ENCODE results near the gene PGLYRP2. TPM values are rescaled to one million over a fixed set of nuclear protein-coding genes. Genes with fewer than 3 reads are reported as not detected.

The PGLYRP2 gene
- total RNA-seq, 1 donor = not detected

DNA sequence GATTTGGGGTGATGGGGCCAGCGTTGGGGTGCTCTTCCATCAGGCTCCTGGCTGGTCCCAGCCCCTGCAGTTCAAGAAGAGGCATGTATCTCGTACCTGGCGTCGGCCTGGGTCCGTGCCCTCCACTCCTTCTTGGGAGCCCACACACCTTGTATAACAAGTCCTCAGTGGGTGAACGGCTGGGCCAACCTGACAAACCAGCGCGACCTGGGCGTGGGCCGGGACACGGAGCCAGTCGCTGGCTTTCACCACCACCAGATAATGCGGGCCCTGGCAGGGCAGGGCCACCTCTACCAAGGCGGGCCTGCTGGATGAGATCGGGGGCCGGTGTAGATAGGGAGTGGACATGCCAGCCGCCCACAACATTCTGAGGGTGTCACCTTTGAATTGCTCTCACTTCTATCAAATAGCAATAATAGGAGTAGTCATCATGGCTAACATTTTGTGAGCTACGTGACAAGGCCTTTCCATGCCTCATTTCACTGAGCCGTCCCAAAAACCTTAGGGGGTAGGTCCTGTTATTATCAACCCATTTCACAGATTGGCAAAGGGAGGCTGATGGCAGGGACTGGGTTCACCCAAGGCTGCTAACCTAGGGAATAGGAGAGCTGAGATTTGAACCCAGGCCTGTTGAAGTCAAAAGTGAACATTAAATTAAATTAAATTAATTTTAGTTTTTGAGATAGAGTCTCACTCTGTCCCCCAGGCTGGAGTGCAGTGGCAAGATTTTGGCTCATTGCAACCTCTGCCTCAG is 32.5 kb upstream of the PGLYRP2 start:
- TF ChIP-seq, protein P1, sequence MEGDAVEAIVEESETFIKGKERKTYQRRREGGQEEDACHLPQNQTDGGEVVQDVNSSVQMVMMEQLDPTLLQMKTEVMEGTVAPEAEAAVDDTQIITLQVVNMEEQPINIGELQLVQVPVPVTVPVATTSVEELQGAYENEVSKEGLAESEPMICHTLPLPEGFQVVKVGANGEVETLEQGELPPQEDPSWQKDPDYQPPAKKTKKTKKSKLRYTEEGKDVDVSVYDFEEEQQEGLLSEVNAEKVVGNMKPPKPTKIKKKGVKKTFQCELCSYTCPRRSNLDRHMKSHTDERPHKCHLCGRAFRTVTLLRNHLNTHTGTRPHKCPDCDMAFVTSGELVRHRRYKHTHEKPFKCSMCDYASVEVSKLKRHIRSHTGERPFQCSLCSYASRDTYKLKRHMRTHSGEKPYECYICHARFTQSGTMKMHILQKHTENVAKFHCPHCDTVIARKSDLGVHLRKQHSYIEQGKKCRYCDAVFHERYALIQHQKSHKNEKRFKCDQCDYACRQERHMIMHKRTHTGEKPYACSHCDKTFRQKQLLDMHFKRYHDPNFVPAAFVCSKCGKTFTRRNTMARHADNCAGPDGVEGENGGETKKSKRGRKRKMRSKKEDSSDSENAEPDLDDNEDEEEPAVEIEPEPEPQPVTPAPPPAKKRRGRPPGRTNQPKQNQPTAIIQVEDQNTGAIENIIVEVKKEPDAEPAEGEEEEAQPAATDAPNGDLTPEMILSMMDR (IDR thresholded peaks at IDR 0.05; ENCODE audit: extremely low read depth, low read depth, low read length) = no peak
- no peak for DNase-seq (ENCODE audit: insufficient read length, low spot score, missing footprints)

DNA sequence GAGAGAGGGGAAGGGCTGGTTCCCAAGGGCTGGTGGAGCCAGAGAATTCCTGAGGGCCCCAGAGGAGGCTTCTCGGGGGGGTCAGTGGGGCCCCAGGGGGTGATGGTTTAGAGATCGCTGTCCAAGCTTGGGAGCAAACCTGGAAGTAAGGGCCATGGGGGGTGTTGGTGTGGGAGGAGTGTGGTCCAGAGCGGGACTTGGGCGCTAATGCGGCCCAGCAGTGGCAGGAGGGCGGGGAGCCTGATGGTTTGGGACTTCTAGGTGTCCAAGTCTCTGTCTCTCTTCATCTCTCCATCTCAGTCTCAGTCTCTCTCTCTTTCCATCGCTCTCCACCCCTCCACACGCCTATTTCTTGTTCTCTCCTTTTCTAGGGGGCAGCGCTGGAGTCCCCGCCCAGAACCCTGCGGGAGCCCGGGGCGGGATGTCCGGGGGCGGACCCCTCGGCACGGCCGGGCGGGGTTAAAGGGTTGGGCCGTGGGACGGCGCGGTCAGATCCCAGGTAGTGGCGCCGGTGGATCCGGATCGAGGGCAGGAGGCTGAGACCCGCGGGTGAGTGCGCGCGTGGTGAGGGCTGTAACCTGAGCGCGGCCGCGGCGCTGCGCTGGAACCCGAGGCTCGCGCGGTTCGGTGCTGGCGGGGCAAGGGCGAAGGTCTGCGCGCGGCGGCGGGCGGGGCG is 28.9 kb upstream of the PGLYRP2 start, which contains the start of gene CYP4F22:
TSS of gene CYP4F22 (plus strand) at position 491 of the 676 bp plus-strand sequence. CDS start 16,812 bp downstream, outside the sequence.
- H3K27ac ChIP-seq (ENCODE audit: low read depth, low read length) = no peak within 1 kb of the TSS
- H3K4me3 ChIP-seq (ENCODE audit: insufficient read depth, low read length) = no peak within 1 kb of the TSS
- H3K79me2 ChIP-seq (ENCODE audit: insufficient read depth, low read length) = no peaks in the 10 kb centered on the region
- no peaks in the 10 kb centered on the region for H4K20me1 ChIP-seq (ENCODE audit: insufficient read depth, low read length)
- DNase-seq (ENCODE audit: insufficient read length, low spot score, missing footprints) = no peak
- H3K9me3 ChIP-seq (ENCODE audit: low read depth, low read length) = no peaks in the 10 kb centered on the region
- H3K27me3 ChIP-seq (ENCODE audit: insufficient read depth, low read length) = peaks cover 11% of the 10 kb centered on the region
- TF ChIP-seq, protein P1 (IDR thresholded peaks at IDR 0.05; ENCODE audit: extremely low read depth, low read depth, low read length) = no peak
- H2AFZ ChIP-seq (ENCODE audit: low read length) = no peak within 1 kb of the TSS
- H3K4me2 ChIP-seq (ENCODE audit: insufficient read depth, low read length) = no peak within 1 kb of the TSS
- H3K4me1 ChIP-seq (ENCODE audit: insufficient read depth, low read length) = no peaks in the 10 kb centered on the region
- H3K36me3 ChIP-seq (ENCODE audit: insufficient read depth, low read length) = no peaks in the 10 kb centered on the region

More for the DNA sequence above, 32.5 kb upstream of the PGLYRP2 start:
- Histone ChIP-seq H3K36me3 (ENCODE audit: insufficient read depth, low read length) (no peaks in the 10 kb centered on the region), H3K27me3 (ENCODE audit: insufficient read depth, low read length) (peaks cover 11% of the 10 kb centered on the region), H3K4me2 (ENCODE audit: insufficient read depth, low read length) (no peak overlapping the region), H3K4me3 (ENCODE audit: insufficient read depth, low read length) (no peak overlapping the region), H3K4me1 (ENCODE audit: insufficient read depth, low read length) (no peaks in the 10 kb centered on the region), H4K20me1 (ENCODE audit: insufficient read depth, low read length) (no peaks in the 10 kb centered on the region), H2AFZ (ENCODE audit: low read length) (no peak overlapping the region), H3K9me3 (ENCODE audit: low read depth, low read length) (no peaks in the 10 kb centered on the region), H3K27ac (ENCODE audit: low read depth, low read length) (no peak overlapping the region), H3K79me2 (ENCODE audit: insufficient read depth, low read length) (no peaks in the 10 kb centered on the region)

DNA sequence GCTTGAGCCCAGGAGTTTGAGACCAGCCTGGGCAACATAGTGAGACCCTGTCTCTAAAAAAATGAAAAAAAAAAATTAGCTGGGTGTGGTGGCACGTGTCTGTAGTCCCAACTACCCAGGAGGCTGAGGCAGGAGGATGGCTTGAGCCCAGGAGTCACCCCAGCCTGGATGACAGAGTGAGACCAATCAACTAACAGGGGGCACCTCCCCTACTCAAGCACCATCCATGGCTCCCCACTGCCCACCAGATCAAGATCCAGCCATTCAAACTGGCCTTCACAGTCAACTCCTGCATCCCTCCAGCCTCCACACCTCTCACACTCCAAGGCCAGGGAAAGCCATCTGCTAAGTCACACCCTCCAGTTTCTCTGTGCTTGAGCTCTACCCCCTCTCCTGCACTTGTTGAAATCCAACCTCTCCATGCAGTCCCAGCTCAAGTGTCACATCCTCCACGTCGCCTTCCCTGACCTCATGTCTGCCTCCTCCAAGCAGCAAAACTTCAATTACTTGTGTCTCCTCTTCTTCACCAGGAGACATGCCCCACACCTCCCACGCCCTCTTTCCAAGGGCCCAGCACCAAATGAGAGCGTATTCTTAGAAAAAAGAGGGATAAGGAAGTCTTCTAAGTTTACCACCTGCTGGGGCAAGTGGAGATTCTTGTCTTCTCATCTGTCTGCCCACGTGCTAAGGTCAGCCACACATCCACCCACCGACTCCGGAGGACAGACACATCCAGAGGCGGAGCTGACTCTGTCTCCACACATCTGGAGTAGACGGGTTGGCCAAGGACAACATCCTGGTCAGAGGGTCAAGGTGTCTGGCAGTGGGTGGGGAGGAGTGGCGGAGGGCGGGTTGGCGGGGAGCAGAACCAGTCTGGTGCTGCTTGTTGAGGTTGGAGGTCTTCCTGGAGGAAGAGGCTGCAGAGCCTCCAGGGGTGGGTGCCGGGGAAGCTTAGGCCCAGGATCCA is 28.1 kb upstream of the PGLYRP2 start:
- no peak overlapping the region for H2AFZ ChIP-seq (ENCODE audit: low read length)
- no peaks in the 10 kb centered on the region for H4K20me1 ChIP-seq (ENCODE audit: insufficient read depth, low read length)
- TF ChIP-seq, protein P1 (IDR thresholded peaks at IDR 0.05; ENCODE audit: extremely low read depth, low read depth, low read length) = no peak
- no peaks in the 10 kb centered on the region for H3K36me3 ChIP-seq (ENCODE audit: insufficient read depth, low read length)
- DNase-seq (ENCODE audit: insufficient read length, low spot score, missing footprints) = no peak
- no peaks in the 10 kb centered on the region for H3K9me3 ChIP-seq (ENCODE audit: low read depth, low read length)
- no peak overlapping the region for H3K4me3 ChIP-seq (ENCODE audit: insufficient read depth, low read length)
- peaks cover 11% of the 10 kb centered on the region for H3K27me3 ChIP-seq (ENCODE audit: insufficient read depth, low read length)
- H3K4me1 ChIP-seq (ENCODE audit: insufficient read depth, low read length) = no peaks in the 10 kb centered on the region
- no peaks in the 10 kb centered on the region for H3K79me2 ChIP-seq (ENCODE audit: insufficient read depth, low read length)
- no peak overlapping the region for H3K27ac ChIP-seq (ENCODE audit: low read depth, low read length)
- no peak overlapping the region for H3K4me2 ChIP-seq (ENCODE audit: insufficient read depth, low read length)
